ENCODE measurements around the gene SAP30.

SAP30 gene

DNA sequence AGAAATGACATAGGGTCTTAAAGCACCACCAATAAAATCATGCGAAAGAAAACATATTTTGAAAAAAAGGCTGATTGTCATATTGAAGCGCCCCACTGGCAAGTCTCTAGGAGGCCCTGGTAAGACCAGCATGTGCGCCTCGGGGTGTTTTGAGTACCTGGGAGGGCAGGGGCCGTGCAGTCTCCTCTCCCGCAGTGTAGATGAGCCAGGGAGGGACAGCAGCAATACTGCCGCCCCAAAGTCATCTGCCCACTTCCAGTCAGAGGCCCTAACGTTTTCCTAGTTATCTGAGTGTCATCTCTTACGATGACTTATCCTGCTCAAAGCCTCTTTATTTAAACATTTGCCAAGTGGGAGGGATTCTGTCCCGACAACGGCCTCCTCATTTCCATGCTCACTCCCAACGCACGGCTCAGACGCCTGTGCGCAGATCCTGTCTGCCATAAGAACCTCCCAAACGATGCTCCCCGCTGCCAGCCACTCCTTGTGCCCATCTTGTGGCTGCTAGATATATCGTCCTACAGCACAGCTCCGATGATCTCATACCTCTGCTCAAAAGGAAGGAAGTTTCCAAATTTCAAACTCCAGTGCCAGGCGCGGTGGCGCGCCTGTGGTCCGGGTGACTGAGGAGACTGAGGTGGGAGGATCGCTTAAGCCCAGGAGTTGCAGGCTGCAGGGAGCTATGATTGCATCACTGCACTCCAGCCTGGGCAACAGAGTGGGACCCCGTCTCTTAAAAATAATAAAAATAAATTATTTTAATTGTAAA is 45.3 kb downstream of the SAP30 start:
- no peak for DNase-seq

DNA sequence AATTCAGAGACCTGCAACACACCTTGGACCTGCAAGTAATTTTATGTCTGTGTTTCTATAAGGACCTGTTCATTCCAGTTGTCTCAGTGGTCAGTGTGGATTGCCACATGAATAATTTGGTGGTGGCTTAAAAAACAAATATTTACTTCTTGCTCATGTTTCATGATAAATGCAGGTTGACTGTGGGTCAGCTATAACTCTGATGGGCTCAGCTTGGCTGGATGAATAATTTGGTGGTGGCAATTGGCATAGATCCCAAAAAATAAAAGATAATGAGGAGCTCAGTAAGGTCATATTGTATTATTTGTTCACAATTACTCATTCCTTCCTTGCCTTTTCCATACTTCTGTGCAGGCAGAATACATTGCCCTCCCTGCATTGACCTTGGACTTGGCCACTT is 47.1 kb downstream of the SAP30 start:
- DNase-seq: no peak

DNA sequence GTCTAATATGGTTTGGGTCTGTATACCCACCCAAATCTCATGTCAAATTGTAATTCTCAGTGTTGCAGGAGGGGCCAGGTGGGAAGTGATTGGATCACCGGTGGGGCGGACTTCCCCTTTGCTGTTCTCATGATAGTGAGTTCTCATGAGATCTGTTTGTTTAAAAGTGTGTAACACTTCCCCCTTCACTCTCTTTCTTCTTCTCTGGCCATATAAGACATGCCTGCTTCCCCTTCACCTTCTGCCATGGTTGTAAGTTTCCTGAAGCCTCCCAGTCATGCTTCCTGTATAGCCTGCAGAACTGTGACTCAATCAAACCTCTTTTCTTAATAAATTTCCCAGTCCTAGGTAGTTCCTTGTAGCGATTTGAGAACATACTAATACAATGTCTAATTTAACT is 47.9 kb downstream of the SAP30 start:
- no peak for DNase-seq

DNA sequence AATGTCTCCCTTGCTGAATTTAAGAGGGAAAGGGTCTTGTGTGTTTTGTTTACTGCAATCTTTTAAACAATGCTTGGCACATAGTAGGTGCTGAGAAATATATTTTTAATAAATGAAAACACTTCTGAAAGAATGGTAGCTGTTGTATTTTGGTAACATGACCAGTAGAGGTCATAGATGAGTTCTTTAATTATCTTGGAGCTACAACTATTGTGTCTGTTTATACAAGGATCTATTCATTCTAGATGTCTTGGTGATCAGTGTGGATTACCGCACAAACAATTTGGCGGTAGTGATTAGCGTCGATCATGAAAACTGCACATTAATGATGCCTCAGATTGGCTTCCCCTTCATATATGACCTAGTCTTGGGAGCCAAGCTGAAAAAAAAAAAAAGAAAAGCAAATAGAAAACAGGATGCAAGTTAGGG is 49.6 kb downstream of the SAP30 start:
- no peak for DNase-seq

DNA sequence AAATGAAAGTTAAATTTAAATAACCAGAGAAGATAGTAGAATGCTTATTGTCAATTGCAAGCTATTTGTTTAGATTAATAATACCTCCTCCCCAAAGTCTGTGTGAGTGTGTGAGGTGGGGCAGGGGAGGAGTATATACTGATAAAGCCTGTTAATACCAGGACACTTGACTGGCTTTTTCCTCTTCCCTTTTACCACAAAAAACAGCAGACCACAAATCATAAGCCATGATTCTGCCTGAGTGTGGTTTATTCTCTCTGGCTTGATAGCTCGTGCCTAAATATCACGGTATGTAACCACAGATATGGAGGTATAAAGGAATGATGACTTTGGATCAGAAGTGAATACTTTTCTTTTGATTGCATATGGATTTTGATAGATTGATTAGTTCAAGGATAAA is 50.0 kb downstream of the SAP30 start:
- DNase-seq: no peak

DNA sequence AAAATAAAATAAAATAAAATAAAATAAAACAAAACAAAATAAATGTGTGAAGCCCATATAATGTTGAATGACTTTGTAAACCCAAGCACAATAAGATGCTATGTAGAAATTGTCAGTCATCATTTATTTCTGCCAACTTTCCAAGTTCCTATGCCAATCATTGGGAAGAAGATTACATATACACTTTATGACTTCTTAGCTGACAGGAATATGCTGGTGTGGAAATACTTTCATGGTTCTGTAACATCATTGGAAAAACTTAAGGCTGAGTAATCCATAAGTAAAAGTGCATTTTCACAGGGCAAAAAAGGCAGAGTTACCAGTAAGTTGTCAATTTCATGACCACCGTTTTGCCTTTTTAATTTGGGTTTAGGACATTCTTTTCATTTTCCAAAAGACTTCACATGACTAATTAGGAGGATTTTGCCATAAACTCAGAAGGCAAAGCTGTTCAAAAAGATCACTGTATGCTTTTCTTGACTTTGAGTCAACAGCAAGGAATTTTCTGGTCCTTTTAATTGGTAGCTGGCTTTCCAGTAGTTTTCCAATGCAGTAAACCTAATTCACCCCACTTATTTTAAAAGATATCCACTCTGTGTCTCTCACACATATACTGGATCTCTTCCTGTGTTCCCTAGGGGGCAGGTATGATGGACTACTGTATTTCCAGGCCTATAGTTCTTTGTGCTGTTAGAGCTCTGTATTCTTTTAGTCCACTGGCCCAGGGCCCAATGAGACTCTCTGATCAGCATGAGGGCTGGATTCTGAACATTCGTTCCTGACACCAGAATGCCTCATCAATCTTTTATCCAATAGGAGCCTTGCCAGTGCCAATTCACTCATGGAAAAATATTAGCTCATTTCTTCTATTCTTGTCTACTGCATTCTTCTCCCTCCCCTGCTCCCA is 54.4 kb downstream of the SAP30 start:
- DNase-seq: no peak

DNA sequence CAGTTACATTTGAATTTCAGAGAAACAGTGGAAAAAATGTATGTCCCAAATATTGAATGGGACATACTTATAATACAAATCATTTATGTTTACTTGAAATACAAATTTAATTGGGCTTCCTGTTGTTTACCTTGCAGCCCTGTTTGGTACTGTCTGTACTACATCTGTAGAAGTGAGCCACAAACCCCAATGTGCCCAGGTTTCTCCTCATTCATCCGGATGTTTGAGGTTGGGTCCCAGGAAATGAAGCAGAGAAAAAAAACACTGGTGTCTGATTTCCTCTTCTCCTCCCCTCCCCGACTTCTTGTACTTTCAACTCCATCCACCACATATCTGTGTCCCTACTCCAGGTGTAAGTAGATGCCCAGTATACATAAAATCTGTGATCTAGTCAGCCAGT is 55.3 kb downstream of the SAP30 start:
- no peak for DNase-seq

Data from activated naive CD4-positive, alpha-beta T cell treated with Interleukin-2 at 50 U/mL for 16 hours (primary cell).